Keratinocyte (primary cell): ENCODE results near the gene ZNF526.

ENCODE experiments used
- EZH2 ChIP-seq: IDR thresholded peaks from one replicate; pipeline ENCODE4 v1.6.1; 2012; ENCODE audit warnings: inconsistent platforms, mild to moderate bottlenecking, low read length, moderate library complexity
- TF ChIP-seq, protein P1 (sequence below), 3 experiments: IDR thresholded peaks in 1 of 3; conservative IDR thresholded peaks in 1 of 3; optimal IDR thresholded peaks in 1 of 3; 2 replicates in 2 of 3; 3 replicates in 1 of 3; pipeline versions ENCODE3 to v1.5.1; 2011; ENCODE audit warnings: low read length in 3 of 3, mild to moderate bottlenecking in 3 of 3, moderate library complexity in 2 of 3, control low read depth in 1 of 3, inconsistent platforms in 1 of 3; ENCODE audit not compliant: insufficient read depth in 2 of 3; ENCODE audit errors: extremely low read depth in 1 of 3

DNA sequence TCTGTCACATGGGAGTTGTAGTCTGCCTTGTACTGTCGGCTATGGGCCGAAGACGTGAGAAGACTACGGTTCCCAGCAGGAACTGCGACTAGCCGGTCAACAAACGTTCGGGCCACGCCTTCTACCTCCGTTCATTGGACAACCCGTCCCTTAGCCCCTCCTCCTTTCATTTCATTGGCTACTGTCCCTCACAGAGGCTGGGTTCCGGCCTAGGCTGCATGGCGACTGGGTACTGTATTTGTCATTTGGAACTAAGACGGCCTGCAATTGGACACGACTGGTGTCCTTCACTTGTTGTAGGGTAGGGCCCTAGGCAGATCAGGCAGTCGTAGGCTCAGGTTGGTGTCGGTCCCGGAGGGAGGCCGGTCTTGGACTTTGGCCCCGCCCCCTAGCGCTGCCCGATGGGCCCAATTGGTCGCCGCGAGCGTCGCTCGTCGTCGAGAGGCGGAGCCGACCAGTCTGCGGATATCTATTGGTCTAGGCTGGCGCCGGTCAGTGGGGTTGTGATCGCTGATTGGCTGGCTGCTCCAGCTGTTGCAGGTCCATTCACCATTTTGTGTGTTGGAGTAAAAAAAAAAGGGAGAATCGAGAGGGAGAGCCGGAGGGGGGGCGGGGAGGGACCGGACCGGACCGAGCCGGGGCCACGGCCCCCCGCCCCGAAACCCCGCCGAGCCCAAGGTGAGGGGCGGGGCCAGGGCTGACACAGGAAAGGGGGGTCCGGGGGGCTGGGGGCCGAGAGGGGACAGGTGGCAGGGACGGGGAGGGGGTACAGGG lies 48.8 kb downstream of the ZNF526 start, which contains the start of gene CIC:
- TF ChIP-seq, protein P1, sequence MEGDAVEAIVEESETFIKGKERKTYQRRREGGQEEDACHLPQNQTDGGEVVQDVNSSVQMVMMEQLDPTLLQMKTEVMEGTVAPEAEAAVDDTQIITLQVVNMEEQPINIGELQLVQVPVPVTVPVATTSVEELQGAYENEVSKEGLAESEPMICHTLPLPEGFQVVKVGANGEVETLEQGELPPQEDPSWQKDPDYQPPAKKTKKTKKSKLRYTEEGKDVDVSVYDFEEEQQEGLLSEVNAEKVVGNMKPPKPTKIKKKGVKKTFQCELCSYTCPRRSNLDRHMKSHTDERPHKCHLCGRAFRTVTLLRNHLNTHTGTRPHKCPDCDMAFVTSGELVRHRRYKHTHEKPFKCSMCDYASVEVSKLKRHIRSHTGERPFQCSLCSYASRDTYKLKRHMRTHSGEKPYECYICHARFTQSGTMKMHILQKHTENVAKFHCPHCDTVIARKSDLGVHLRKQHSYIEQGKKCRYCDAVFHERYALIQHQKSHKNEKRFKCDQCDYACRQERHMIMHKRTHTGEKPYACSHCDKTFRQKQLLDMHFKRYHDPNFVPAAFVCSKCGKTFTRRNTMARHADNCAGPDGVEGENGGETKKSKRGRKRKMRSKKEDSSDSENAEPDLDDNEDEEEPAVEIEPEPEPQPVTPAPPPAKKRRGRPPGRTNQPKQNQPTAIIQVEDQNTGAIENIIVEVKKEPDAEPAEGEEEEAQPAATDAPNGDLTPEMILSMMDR (optimal IDR thresholded peaks at IDR 0.05 in 1 of 3, IDR thresholded peaks at IDR 0.05 in 1 of 3, conservative IDR thresholded peaks at IDR 0.05 in 1 of 3; ENCODE audit: extremely low read depth in 1 of 3, insufficient read depth in 2 of 3, low read length in 3 of 3), result no peak
- no peak for TF ChIP-seq EZH2
